ENCODE measurements around the gene USF1.

Gene USF1

GRCh38 chr1:161076410-161076809 is 30.6 kb upstream of the USF1 start:
- no peak for DNase-seq (ENCODE audit: extremely low read depth, low read depth)

GRCh38 chr1:161074676-161075368 is 29.0 kb upstream of the USF1 start:
- TF ChIP-seq CTCF (IDR thresholded peaks at IDR 0.05; ENCODE audit: low read depth, low read length), result no peak
- no peak for DNase-seq (ENCODE audit: extremely low read depth, low read depth)

More at GRCh38 chr1:161076410-161076809, 30.6 kb upstream of the USF1 start:
- TF ChIP-seq CTCF (IDR thresholded peaks at IDR 0.05; ENCODE audit: low read depth, low read length), result no peak

- TF ChIP-seq CTCF (IDR thresholded peaks at IDR 0.05; ENCODE audit: low read depth, low read length), result no peak
- DNase-seq (ENCODE audit: extremely low read depth, low read depth), result no peak
Observed at GRCh38 chr1:161073474-161074121, 27.8 kb upstream of the USF1 start.

GRCh38 chr1:161072751-161073449 is 27.1 kb upstream of the USF1 start:
- no peak for TF ChIP-seq CTCF (IDR thresholded peaks at IDR 0.05; ENCODE audit: low read depth, low read length)

GRCh38 chr1:161071886-161072371 is 26.2 kb upstream of the USF1 start:
- TF ChIP-seq CTCF (IDR thresholded peaks at IDR 0.05; ENCODE audit: low read depth, low read length), result peak; percentile 60
- DNase-seq (ENCODE audit: extremely low read depth, low read depth), result peak; percentile 14

More at GRCh38 chr1:161072751-161073449, 27.1 kb upstream of the USF1 start:
- DNase-seq (ENCODE audit: extremely low read depth, low read depth), result no peak

GRCh38 chr1:161070761-161071160 is 25.0 kb upstream of the USF1 start:
- TF ChIP-seq CTCF (IDR thresholded peaks at IDR 0.05; ENCODE audit: low read depth, low read length), result no peak
- no peak for DNase-seq (ENCODE audit: extremely low read depth, low read depth)
